H9 (cell line): ENCODE data around the gene MVP. TPM values are rescaled to one million over a fixed set of nuclear protein-coding genes. Genes with fewer than 3 reads are reported as not detected.
A peak's percentile ranks its signal among the peaks of the same experiment; 100 is the strongest.

ENCODE experiments used
- DNase-seq: peaks from one replicate; pipeline ENCODE4 v3.0.0-alpha.2; 2017
- H2AFZ ChIP-seq: one replicate; pipeline ENCODE4 v1.6.1; 2013; ENCODE audit warnings: mild to moderate bottlenecking, low read length, control low read depth, moderate library complexity
- H2AK5ac ChIP-seq: 2 replicates; pipeline ENCODE4 v1.6.1; 2013; ENCODE audit warnings: low read length, control low read depth, mixed read lengths; ENCODE audit not compliant: insufficient read length
- H2BK120ac ChIP-seq: one replicate; pipeline ENCODE4 v1.6.1; 2013; ENCODE audit warnings: low read depth, mild to moderate bottlenecking, low read length, control low read depth, inconsistent platforms; ENCODE audit not compliant: poor library complexity, severe bottlenecking
- H2BK12ac ChIP-seq: 2 replicates; pipeline ENCODE4 v1.6.1; 2013; ENCODE audit warnings: low read length, control low read depth, mixed read lengths, low read depth; ENCODE audit not compliant: insufficient read length
- H2BK15ac ChIP-seq: 2 replicates; pipeline ENCODE4 v1.6.1; 2013; ENCODE audit warnings: low read depth, low read length, control low read depth
- H2BK20ac ChIP-seq: one replicate; pipeline ENCODE4 v1.6.1; 2013; ENCODE audit warnings: low read depth, mild to moderate bottlenecking, low read length, control low read depth, inconsistent platforms; ENCODE audit not compliant: poor library complexity, severe bottlenecking
- H2BK5ac ChIP-seq: 2 replicates; pipeline ENCODE4 v1.6.1; 2013; ENCODE audit warnings: low read length, control low read depth, mixed read lengths; ENCODE audit not compliant: insufficient read length
- H3K14ac ChIP-seq: 2 replicates; pipeline ENCODE4 v1.6.1; 2013; ENCODE audit warnings: low read length, control low read depth; ENCODE audit not compliant: insufficient read depth
- H3K18ac ChIP-seq: 2 replicates; pipeline ENCODE4 v1.6.1; 2013; ENCODE audit warnings: low read depth, mild to moderate bottlenecking, mixed read lengths, low read length, control low read depth; ENCODE audit not compliant: insufficient read length
- H3K23ac ChIP-seq: 2 replicates; pipeline ENCODE4 v1.6.1; 2013; ENCODE audit warnings: low read length, control low read depth, mixed read lengths, low read depth; ENCODE audit not compliant: insufficient read length
- H3K23me2 ChIP-seq: 2 replicates; pipeline ENCODE4 v1.6.1; 2013; ENCODE audit warnings: low read depth, mild to moderate bottlenecking, mixed read lengths, low read length, control low read depth; ENCODE audit not compliant: insufficient read length, poor library complexity, severe bottlenecking
- H3K27ac ChIP-seq: 2 replicates; pipeline ENCODE4 v1.5.1; 2013; ENCODE audit warnings: low read length, control low read depth, mixed read lengths, low read depth; ENCODE audit not compliant: insufficient read length
- H3K27me3 ChIP-seq: 2 replicates; pipeline ENCODE4 v1.6.1; 2013; ENCODE audit warnings: low read length, control low read depth, inconsistent platforms; ENCODE audit not compliant: insufficient read depth
- H3K4ac ChIP-seq: 2 replicates; pipeline ENCODE4 v1.6.1; 2013; ENCODE audit warnings: low read depth, mild to moderate bottlenecking, control low read depth, inconsistent platforms, low read length, moderate library complexity
- H3K4me1 ChIP-seq: 2 replicates; pipeline ENCODE4 v1.6.1; 2013; ENCODE audit warnings: low read length, control low read depth, inconsistent platforms; ENCODE audit not compliant: insufficient read depth
- H3K4me2 ChIP-seq: 2 replicates; pipeline ENCODE4 v1.6.1; 2013; ENCODE audit warnings: low read length, control low read depth, mixed read lengths; ENCODE audit not compliant: insufficient read length, insufficient read depth
- H3K56ac ChIP-seq: 2 replicates; pipeline ENCODE4 v1.6.1; 2013; ENCODE audit warnings: low read depth, mild to moderate bottlenecking, mixed read lengths, low read length, control low read depth; ENCODE audit not compliant: insufficient read length
- H3K79me1 ChIP-seq: 2 replicates; pipeline ENCODE4 v1.6.1; 2013; ENCODE audit warnings: low read depth, mild to moderate bottlenecking, moderate library complexity, low read length, control low read depth, inconsistent platforms; ENCODE audit not compliant: insufficient read depth, poor library complexity, severe bottlenecking
- H3K79me2 ChIP-seq: 2 replicates; pipeline ENCODE4 v1.6.1; 2013; ENCODE audit warnings: low read length, control low read depth, inconsistent platforms; ENCODE audit not compliant: insufficient read depth
- H3K9ac ChIP-seq: 2 replicates; pipeline ENCODE4 v1.6.1; 2013; ENCODE audit warnings: low read length, control low read depth, mixed read lengths; ENCODE audit not compliant: insufficient read length; ENCODE audit errors: extremely low read depth
- H3K9me3 ChIP-seq: one replicate; pipeline ENCODE4 v1.6.1; 2013; ENCODE audit warnings: low read depth, low read length, inconsistent platforms; ENCODE audit not compliant: control insufficient read depth
- H3T11ph ChIP-seq: one replicate; pipeline ENCODE4 v1.6.1; 2013; ENCODE audit warnings: mild to moderate bottlenecking, low read length, control low read depth, inconsistent platforms
- H4K20me1 ChIP-seq: one replicate; pipeline ENCODE4 v1.6.1; 2013; ENCODE audit not compliant: control insufficient read depth, insufficient read length, insufficient read depth
- H4K5ac ChIP-seq: 2 replicates; pipeline ENCODE4 v1.6.1; 2013; ENCODE audit warnings: low read depth, mild to moderate bottlenecking, mixed read lengths, low read length, control low read depth; ENCODE audit not compliant: insufficient read length
- H4K8ac ChIP-seq: replicated peaks from 2 replicates; pipeline ENCODE4 v1.6.1; 2013; ENCODE audit warnings: low read length, control low read depth, mixed read lengths, low read depth; ENCODE audit not compliant: insufficient read length
- H4K91ac ChIP-seq: 2 replicates; pipeline ENCODE4 v1.6.1; 2013; ENCODE audit warnings: low read depth, mild to moderate bottlenecking, moderate library complexity, mixed read lengths, low read length, control low read depth; ENCODE audit not compliant: insufficient read length
- H3K27ac Mint-ChIP-seq, 3 experiments: 2 replicates in 2 of 3; 3 replicates in 1 of 3; pipeline ENCODE4 v1.8.0; 2020 to 2021; ENCODE audit warnings: mixed read lengths in 3 of 3, mild to moderate bottlenecking in 1 of 3, moderate library complexity in 1 of 3
- H3K27me3 Mint-ChIP-seq: 2 replicates; pipeline ENCODE4 v1.8.0; 2021; ENCODE audit warnings: low read depth, mild to moderate bottlenecking, moderate library complexity, mixed read lengths
- H3K36me3 Mint-ChIP-seq, 3 experiments: 2 replicates in 2 of 3; 3 replicates in 1 of 3; pipeline ENCODE4 v1.8.0; 2020 to 2021; ENCODE audit warnings: low read depth in 3 of 3, mixed read lengths in 3 of 3; ENCODE audit not compliant: insufficient read depth in 1 of 3
- H3K4me1 Mint-ChIP-seq, 2 experiments: 2 replicates each; pipeline ENCODE4 v1.8.0; 2020; ENCODE audit warnings: mixed read lengths in 2 of 2
- H3K4me3 Mint-ChIP-seq, 2 experiments: 2 replicates in 1 of 2; 3 replicates in 1 of 2; pipeline ENCODE4 v1.8.0; 2020 to 2021; ENCODE audit warnings: mild to moderate bottlenecking in 2 of 2, mixed read lengths in 2 of 2, moderate library complexity in 1 of 2
- H3K9me3 Mint-ChIP-seq, 2 experiments: 2 replicates in 1 of 2; 3 replicates in 1 of 2; pipeline ENCODE4 v1.8.0; 2020; ENCODE audit warnings: mild to moderate bottlenecking in 2 of 2, mixed read lengths in 2 of 2, moderate library complexity in 1 of 2
- CTCF ChIP-seq: fragments of 200-600 bp; sonication (generic); conservative IDR thresholded peaks from 3 replicates; pipeline ENCODE4 v1.8.0; 2021; ENCODE audit warnings: antibody characterized with exemption, mild to moderate bottlenecking
- WGBS: extraction: QIAGEN DNeasy Blood & Tissue Kit; methylation state at CpG from one replicate; pipeline ENCODE4 v1.1.7; 2013; ENCODE audit warnings: missing lambda C conversion rate, low lambda C conversion rate, mixed read lengths; ENCODE audit not compliant: insufficient read length; ENCODE audit errors: extremely low coverage; 5-methylcytosine and 5-hydroxymethylcytosine counted together
- total RNA-seq: library from RNA; stranded (reverse); gene quantifications from 2 replicates; pipeline ENCODE4 v1.2.1, GENCODE V29; 2021

MVP gene
- total RNA-seq, 1 experiment from 2014 or later, result 3.1 TPM

GRCh38 chr16:29878172-29878571 lies 57.9 kb downstream of the MVP start:
- Histone ChIP-seq H2BK120ac (no peak overlapping the region), H3K27ac (no peak overlapping the region), H3K4ac (no peak overlapping the region), H4K8ac (no peak overlapping the region), H2BK5ac (no peak overlapping the region), H3K56ac (no peak overlapping the region), H2BK15ac (no peak overlapping the region), H3K4me1 (no peaks in the 10 kb centered on the region), H3K4me2 (peak overlapping the region; percentile 10), H3K9ac (no peak overlapping the region), H3K27me3 (no peaks in the 10 kb centered on the region), H4K5ac (no peak overlapping the region), H3T11ph (no peak overlapping the region), H2AFZ (no peak overlapping the region), H3K79me1 (no peaks in the 10 kb centered on the region), H4K91ac (no peak overlapping the region), H2AK5ac (no peak overlapping the region), H3K18ac (no peak overlapping the region), H2BK20ac (no peak overlapping the region), H3K14ac (no peak overlapping the region), H3K79me2 (no peaks in the 10 kb centered on the region), H4K20me1 (no peaks in the 10 kb centered on the region), H3K23ac (no peak overlapping the region), H2BK12ac (no peak overlapping the region), H3K23me2 (peaks cover 10% of the 10 kb centered on the region), H3K9me3 (no peaks in the 10 kb centered on the region)
- peaks cover 5% of the 10 kb centered on the region for H3K27me3 Mint-ChIP-seq
- peak overlapping the region; percentile 74 to 94 (median 90); a peak in 5 of 7 replicates for H3K27ac Mint-ChIP-seq
- H3K9me3 Mint-ChIP-seq, result no peaks in the 10 kb centered on the region; a peak in 1 of 5 replicates
- no CpG with 5 or more reads among the region's 14 CpGs for WGBS
- H3K36me3 Mint-ChIP-seq, result peaks cover 2 to 22% (median 15%) of the 10 kb centered on the region in 3 experiments; a peak in 6 of 7 replicates
- H3K4me3 Mint-ChIP-seq, result peak overlapping the region; percentile 15 to 87; a peak in 2 of 5 replicates
- no peak for TF ChIP-seq CTCF
- H3K4me1 Mint-ChIP-seq, result peaks cover 13 to 14% of the 10 kb centered on the region in 2 experiments
- DNase-seq, result no peak
